VCaP (cell line): ENCODE data around the gene RNGTT.

ENCODE experiments used
- H3K27ac ChIP-seq: fragments of 450-650 bp; 2 replicates; pipeline ENCODE4 v1.5.1; 2017
- CTCF ChIP-seq: fragments of 450-650 bp; conservative IDR thresholded peaks from 2 replicates; pipeline ENCODE4 v1.5.1; 2017; ENCODE audit warnings: mild to moderate bottlenecking, moderate library complexity

The RNGTT gene

DNA sequence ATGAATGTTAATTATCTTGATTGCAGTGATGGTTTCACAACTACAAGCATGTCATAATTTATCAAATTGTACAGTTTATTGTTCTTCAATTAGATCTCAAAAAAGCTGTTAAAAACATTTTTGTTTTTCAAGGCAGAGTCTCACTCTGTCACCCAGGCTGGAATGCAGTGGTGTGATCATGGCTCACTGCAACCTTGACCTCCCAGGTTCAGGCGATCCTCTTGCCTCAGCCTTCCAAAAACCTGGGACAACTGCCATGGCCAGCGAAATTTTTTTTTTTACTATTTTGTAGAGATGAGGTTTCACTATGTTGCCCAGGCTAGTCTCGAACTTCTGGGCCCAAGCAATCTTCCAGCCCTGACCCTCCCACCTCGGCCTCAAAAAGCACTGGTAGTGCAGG is 286.1 kb downstream of the RNGTT start:
- TF ChIP-seq CTCF: no peak
- H3K27ac ChIP-seq: no peak overlapping the region

DNA sequence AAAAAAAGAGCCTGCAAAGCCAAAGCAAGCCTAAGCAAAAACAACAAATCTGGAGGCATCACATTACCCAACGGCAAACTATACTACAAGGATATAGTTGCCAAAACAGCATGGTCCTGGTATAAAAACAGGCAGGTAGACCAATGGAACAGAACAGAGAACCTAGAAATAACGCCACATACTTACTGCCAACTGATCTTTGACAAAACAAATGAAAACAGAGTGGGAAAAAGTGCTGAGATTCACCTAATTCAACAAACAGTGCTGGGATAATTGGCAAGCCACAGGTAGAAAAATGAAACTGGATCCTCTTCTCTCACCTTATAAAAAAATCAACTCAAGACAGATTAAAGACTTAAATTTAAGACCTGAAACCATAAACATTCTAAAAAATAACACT is 291.8 kb downstream of the RNGTT start:
- no peak for TF ChIP-seq CTCF
- H3K27ac ChIP-seq: no peak overlapping the region

- H3K27ac ChIP-seq: no peak overlapping the region
- TF ChIP-seq CTCF: no peak
Measured at GRCh38 chr6:88670369-88670768, 293.0 kb downstream of the RNGTT start.

DNA sequence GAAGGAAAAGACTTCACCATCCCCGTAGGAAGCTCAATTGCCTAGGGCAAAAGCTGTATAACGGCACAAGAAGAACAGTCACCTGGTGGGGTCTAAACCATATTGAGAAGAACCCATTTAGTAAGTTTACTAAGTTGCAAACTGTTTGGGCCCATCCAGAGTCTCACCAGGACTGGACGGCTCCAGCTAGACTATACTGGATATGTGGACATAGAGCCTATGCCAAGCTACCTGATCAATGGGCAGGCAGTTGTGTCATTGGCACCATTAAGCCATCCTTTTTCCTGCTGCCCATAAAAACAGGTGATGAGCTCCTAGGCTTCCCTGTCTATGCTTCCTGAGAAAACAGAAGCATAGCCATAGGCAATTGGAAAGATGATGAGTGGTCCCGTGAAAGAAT is 293.9 kb downstream of the RNGTT start:
- H3K27ac ChIP-seq: no peak overlapping the region
- TF ChIP-seq CTCF: no peak

- no peak overlapping the region for H3K27ac ChIP-seq
- no peak for TF ChIP-seq CTCF
Measured at GRCh38 chr6:88666901-88667300, 296.5 kb downstream of the RNGTT start.

GRCh38 chr6:88665131-88665530 is 298.3 kb downstream of the RNGTT start:
- no peak overlapping the region for H3K27ac ChIP-seq
- TF ChIP-seq CTCF: no peak

DNA sequence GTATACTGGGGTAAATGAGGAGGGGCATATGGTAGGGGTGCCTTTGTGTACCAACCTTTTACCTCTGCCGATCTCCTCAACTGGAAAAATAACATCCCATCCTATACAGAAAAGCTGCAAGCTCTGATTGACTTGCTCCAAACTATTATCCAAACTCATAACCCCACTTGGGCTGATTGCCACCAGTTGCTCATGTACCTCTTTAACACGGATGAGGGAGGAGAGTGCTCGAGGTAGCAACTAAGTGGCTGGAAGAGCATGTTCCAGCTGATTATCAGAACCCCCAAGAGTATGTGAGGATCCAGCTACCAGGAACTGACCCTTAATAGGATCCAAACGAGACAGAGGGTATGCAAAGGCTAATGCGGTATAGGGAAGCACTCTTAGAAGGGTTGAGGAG is 299.6 kb downstream of the RNGTT start:
- TF ChIP-seq CTCF: no peak
- H3K27ac ChIP-seq: no peak overlapping the region
